A549 (cell line): ENCODE measurements around the gene RAB11FIP4.

Experiments used
- CEBPB ChIP-seq, 2 experiments: fragments of >200 bp in 1 of 2; sonication (Bioruptor Twin) in 1 of 2; formaldehyde crosslinking in 1 of 2; IDR thresholded peaks; 2 replicates each; pipeline ENCODE4 v1.6.1; 2012 to 2016
- JUN ChIP-seq, 2 experiments: fragments of >200 bp; sonication (Bioruptor Twin); formaldehyde crosslinking; IDR thresholded peaks; 2 replicates in 1 of 2; 3 replicates in 1 of 2; pipeline ENCODE4 v1.6.1; 2016 to 2017
- KDM1A ChIP-seq: fragments of 200-600 bp; sonication (generic); IDR thresholded peaks from 2 replicates; pipeline ENCODE4 v1.6.1; 2016; ENCODE audit warnings: low read depth, mild to moderate bottlenecking
- MAZ ChIP-seq: fragments of 150-350 bp; IDR thresholded peaks from 2 replicates; pipeline ENCODE4 v1.6.1; 2014; ENCODE audit warnings: antibody characterized with exemption, low read depth, low read length, borderline replicate concordance
- POLR2A ChIP-seq: IDR thresholded peaks from 2 replicates; pipeline ENCODE4 v1.6.1; 2012; ENCODE audit warnings: mild to moderate bottlenecking, low read length
- RARB ChIP-seq: fragments of 250-450 bp; sonication (Bioruptor Pico); IDR thresholded peaks from 2 replicates; pipeline ENCODE4 v1.8.0; 2021; ENCODE audit warnings: mild to moderate bottlenecking, moderate library complexity
- RFX5 ChIP-seq: fragments of 450-650 bp; IDR thresholded peaks from 2 replicates; pipeline ENCODE4 v1.7.1; 2014; ENCODE audit warnings: antibody characterized with exemption, mild to moderate bottlenecking, moderate library complexity
- SMC3 ChIP-seq: fragments of >200 bp; sonication (Bioruptor Twin); formaldehyde crosslinking; IDR thresholded peaks from 3 replicates; pipeline ENCODE4 v1.6.1; 2018; ENCODE audit warnings: inconsistent platforms
- SREBF2 ChIP-seq: fragments of 450-650 bp; IDR thresholded peaks from 2 replicates; pipeline ENCODE4 v1.6.1; 2014; ENCODE audit warnings: mild to moderate bottlenecking, moderate library complexity
- TF ChIP-seq, protein P1 (sequence below): IDR thresholded peaks from 2 replicates; pipeline ENCODE4 v1.6.1; 2012
- TF ChIP-seq, protein P2 (sequence below): fragments of >200 bp; sonication (Bioruptor Twin); formaldehyde crosslinking; IDR thresholded peaks from 3 replicates; pipeline ENCODE4 v1.5.1; 2016
- TF ChIP-seq, protein P3 (sequence below): fragments of 450-650 bp; IDR thresholded peaks from 2 replicates; pipeline ENCODE4 v1.6.1; 2014; ENCODE audit warnings: antibody characterized with exemption

DNA sequence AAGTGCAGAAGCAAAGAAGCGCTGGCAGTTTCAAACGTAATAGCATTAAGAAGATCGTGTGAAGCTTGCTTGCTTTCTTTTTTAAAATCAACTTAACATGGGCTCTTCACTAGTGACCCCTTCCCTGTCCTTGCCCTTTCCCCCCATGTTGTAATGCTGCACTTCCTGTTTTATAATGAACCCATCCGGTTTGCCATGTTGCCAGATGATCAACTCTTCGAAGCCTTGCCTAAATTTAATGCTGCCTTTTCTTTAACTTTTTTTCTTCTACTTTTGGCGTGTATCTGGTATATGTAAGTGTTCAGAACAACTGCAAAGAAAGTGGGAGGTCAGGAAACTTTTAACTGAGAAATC lies 17.4 kb upstream of the RAB11FIP4 start:
- no peak for TF ChIP-seq SMC3
- no peak for TF ChIP-seq RFX5
- TF ChIP-seq, protein P1, sequence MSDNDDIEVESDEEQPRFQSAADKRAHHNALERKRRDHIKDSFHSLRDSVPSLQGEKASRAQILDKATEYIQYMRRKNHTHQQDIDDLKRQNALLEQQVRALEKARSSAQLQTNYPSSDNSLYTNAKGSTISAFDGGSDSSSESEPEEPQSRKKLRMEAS = no peak
- TF ChIP-seq, protein P2, sequence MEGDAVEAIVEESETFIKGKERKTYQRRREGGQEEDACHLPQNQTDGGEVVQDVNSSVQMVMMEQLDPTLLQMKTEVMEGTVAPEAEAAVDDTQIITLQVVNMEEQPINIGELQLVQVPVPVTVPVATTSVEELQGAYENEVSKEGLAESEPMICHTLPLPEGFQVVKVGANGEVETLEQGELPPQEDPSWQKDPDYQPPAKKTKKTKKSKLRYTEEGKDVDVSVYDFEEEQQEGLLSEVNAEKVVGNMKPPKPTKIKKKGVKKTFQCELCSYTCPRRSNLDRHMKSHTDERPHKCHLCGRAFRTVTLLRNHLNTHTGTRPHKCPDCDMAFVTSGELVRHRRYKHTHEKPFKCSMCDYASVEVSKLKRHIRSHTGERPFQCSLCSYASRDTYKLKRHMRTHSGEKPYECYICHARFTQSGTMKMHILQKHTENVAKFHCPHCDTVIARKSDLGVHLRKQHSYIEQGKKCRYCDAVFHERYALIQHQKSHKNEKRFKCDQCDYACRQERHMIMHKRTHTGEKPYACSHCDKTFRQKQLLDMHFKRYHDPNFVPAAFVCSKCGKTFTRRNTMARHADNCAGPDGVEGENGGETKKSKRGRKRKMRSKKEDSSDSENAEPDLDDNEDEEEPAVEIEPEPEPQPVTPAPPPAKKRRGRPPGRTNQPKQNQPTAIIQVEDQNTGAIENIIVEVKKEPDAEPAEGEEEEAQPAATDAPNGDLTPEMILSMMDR = no peak
- no peak for TF ChIP-seq KDM1A
- TF ChIP-seq CEBPB (IDR thresholded peaks at IDR 0.05) = no peak
- TF ChIP-seq, protein P3, sequence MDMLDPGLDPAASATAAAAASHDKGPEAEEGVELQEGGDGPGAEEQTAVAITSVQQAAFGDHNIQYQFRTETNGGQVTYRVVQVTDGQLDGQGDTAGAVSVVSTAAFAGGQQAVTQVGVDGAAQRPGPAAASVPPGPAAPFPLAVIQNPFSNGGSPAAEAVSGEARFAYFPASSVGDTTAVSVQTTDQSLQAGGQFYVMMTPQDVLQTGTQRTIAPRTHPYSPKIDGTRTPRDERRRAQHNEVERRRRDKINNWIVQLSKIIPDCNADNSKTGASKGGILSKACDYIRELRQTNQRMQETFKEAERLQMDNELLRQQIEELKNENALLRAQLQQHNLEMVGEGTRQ = no peak
- TF ChIP-seq POLR2A = no peak
- TF ChIP-seq JUN (IDR thresholded peaks at IDR 0.05) = no peak
- no peak for TF ChIP-seq RARB (CRISPR knock-in tag)
- TF ChIP-seq SREBF2 = no peak
- TF ChIP-seq MAZ = no peak
